Right atrium auricular region (tissue), 2 donors: ENCODE results near the gene DICER1. TPM values are rescaled to one million over a fixed set of nuclear protein-coding genes. Genes with fewer than 3 reads are reported as not detected.

Experiments
- DNase-seq: peaks from one replicate; pipeline ENCODE4 v3.0.0-alpha.2; 2019; ENCODE audit warnings: low spot score
- H3K27ac ChIP-seq, 2 donors: fragments of 200-600 bp; sonication (generic); 1 replicate in 1 of 2; 2 replicates in 1 of 2; pipeline ENCODE4 v1.5.1; 2016 to 2019
- H3K27me3 ChIP-seq, 2 donors: fragments of 200-600 bp; sonication (generic); one replicate each; pipeline versions ENCODE4 v1.5.1 to v1.6.0; 2017 to 2019
- H3K36me3 ChIP-seq: fragments of 200-600 bp; sonication (generic); one replicate; pipeline ENCODE4 v1.5.1; 2016
- H3K4me1 ChIP-seq, 2 donors: fragments of 200-600 bp; sonication (generic); one replicate each; pipeline versions ENCODE4 v1.5.1 to v1.6.0; 2017 to 2019
- H3K4me3 ChIP-seq, 2 donors: fragments of 200-600 bp; sonication (generic); 1 replicate in 1 of 2; 2 replicates in 1 of 2; pipeline ENCODE4 v1.5.1; 2017 to 2019; ENCODE audit warnings: mild to moderate bottlenecking in 1 of 2, moderate library complexity in 1 of 2
- H3K9me3 ChIP-seq, 2 donors: fragments of 200-600 bp; sonication (generic); one replicate each; pipeline ENCODE4 v1.5.1; 2019
- total RNA-seq, 2 donors: library from RNA; depleted of rRNA; stranded (reverse); fragments of >200 nt; gene quantifications; one replicate each; pipeline ENCODE4 v1.1.0, GENCODE V29; 2016
- TF ChIP-seq, protein P1 (sequence below), 2 donors: fragments of 200-600 bp; sonication (generic); IDR thresholded peaks; one replicate each; pipeline ENCODE4 v1.5.1; 2019; ENCODE audit warnings: antibody characterized with exemption in 2 of 2

The DICER1 gene
- total RNA-seq, 2 donors from 2014 or later = 15.9 to 23.0 TPM

- TF ChIP-seq, protein P1, sequence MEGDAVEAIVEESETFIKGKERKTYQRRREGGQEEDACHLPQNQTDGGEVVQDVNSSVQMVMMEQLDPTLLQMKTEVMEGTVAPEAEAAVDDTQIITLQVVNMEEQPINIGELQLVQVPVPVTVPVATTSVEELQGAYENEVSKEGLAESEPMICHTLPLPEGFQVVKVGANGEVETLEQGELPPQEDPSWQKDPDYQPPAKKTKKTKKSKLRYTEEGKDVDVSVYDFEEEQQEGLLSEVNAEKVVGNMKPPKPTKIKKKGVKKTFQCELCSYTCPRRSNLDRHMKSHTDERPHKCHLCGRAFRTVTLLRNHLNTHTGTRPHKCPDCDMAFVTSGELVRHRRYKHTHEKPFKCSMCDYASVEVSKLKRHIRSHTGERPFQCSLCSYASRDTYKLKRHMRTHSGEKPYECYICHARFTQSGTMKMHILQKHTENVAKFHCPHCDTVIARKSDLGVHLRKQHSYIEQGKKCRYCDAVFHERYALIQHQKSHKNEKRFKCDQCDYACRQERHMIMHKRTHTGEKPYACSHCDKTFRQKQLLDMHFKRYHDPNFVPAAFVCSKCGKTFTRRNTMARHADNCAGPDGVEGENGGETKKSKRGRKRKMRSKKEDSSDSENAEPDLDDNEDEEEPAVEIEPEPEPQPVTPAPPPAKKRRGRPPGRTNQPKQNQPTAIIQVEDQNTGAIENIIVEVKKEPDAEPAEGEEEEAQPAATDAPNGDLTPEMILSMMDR (IDR thresholded peaks at IDR 0.05) = no peak
- Histone ChIP-seq H3K27ac (no peak overlapping the region), H3K9me3 (no peaks in the 10 kb centered on the region), H3K4me1 (no peaks in the 10 kb centered on the region), H3K27me3 (no peaks in the 10 kb centered on the region), H3K36me3 (no peaks in the 10 kb centered on the region), H3K4me3 (no peak overlapping the region)
- DNase-seq = no peak
Observed at GRCh38 chr14:95167177-95167576, 9.8 kb upstream of the DICER1 start.

DNA sequence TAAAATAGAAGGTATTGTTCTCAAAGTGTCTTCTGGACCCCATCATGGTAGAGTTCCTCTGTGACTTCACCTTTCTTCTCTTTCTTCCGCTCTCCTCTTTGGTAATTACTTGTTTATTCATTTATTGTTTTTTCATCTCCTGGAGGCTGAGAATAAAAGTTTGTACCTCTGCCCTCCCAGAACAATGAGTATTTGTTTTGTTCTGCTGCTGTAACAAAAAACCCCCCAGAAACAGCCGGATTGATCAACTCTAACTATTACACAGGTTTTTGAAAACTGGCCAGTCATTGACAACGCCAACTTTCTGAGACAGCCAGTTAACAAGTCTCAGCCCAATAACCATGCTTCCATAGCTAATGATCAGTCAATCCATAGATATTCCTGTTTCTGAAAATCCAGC, 8.2 kb upstream of the DICER1 start:
- Histone ChIP-seq H3K4me3 (no peak overlapping the region), H3K4me1 (no peaks in the 10 kb centered on the region), H3K27me3 (no peaks in the 10 kb centered on the region), H3K27ac (no peak overlapping the region), H3K9me3 (no peaks in the 10 kb centered on the region), H3K36me3 (no peaks in the 10 kb centered on the region)
- DNase-seq = no peak
- TF ChIP-seq, protein P1 (IDR thresholded peaks at IDR 0.05) = no peak

DNA sequence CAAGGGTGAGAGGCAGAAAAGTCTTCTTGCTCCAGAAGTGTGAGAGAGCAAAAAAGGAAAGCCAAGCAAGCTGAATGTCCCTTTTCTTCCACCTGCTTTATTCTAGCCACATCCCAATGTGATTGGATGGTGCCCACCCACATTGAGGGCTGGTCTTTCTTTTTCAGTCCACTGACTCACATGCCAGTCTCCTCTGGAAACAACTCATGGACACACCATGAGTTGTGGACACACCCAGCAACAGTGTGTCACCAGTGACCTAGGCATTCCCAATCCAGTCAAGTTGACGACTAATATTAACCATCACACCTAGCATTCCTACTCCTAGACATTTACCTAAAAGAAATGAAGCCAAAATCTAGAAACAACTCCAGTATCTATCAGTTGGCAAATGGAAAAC, 7.2 kb upstream of the DICER1 start:
- TF ChIP-seq, protein P1 (IDR thresholded peaks at IDR 0.05) = no peak
- no peak for DNase-seq
- H3K27ac ChIP-seq = no peak overlapping the region
- H3K4me3 ChIP-seq = no peak overlapping the region
- H3K27me3 ChIP-seq = no peaks in the 10 kb centered on the region
- no peaks in the 10 kb centered on the region for H3K9me3 ChIP-seq
- no peaks in the 10 kb centered on the region for H3K36me3 ChIP-seq
- H3K4me1 ChIP-seq = no peaks in the 10 kb centered on the region

GRCh38 chr14:95163666-95164065, 6.3 kb upstream of the DICER1 start:
- Histone ChIP-seq H3K27ac (no peak overlapping the region), H3K4me1 (peaks cover 0 to 2% of the 10 kb centered on the region in 2 donors), H3K27me3 (no peaks in the 10 kb centered on the region), H3K36me3 (no peaks in the 10 kb centered on the region), H3K4me3 (no peak overlapping the region), H3K9me3 (no peaks in the 10 kb centered on the region)
- DNase-seq = no peak
- TF ChIP-seq, protein P1 (IDR thresholded peaks at IDR 0.05) = no peak

DNA sequence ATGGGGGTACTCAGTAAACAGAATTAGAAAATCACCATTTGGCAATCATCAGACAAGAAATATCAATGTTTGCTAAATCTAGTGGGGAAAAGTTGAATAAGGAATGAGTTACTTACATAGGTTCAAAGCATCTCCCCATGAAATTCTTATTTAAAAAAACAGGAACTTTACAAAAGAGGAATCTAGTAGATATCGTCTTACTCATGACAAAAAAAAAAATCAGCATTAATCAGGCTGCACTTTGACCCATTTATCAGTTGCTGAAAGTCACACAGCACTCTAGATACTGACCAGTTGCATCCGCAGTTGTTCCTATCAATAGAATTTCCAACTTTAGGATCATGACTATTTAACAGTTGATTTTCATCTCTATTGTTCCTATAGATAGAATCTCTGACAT, 5.8 kb upstream of the DICER1 start:
- Histone ChIP-seq H3K4me3 (no peak overlapping the region), H3K27ac (no peak overlapping the region), H3K27me3 (no peaks in the 10 kb centered on the region), H3K9me3 (no peaks in the 10 kb centered on the region), H3K4me1 (peaks cover 0 to 7% of the 10 kb centered on the region in 2 donors), H3K36me3 (no peaks in the 10 kb centered on the region)
- TF ChIP-seq, protein P1 (IDR thresholded peaks at IDR 0.05) = no peak
- DNase-seq = no peak

- no peak overlapping the region for H3K27ac ChIP-seq
Observed at GRCh38 chr14:95162641-95163040, 5.3 kb upstream of the DICER1 start.

More at GRCh38 chr14:95162641-95163040, 5.3 kb upstream of the DICER1 start:
- H3K4me1 ChIP-seq = peaks cover 0 to 11% of the 10 kb centered on the region in 2 donors
- no peaks in the 10 kb centered on the region for H3K9me3 ChIP-seq
- DNase-seq = no peak
- H3K36me3 ChIP-seq = no peaks in the 10 kb centered on the region
- H3K27me3 ChIP-seq = no peaks in the 10 kb centered on the region
- TF ChIP-seq, protein P1 (IDR thresholded peaks at IDR 0.05) = no peak
- no peak overlapping the region for H3K4me3 ChIP-seq
